NCI-H1048 (cell line): ENCODE data around the gene MSH5.
"Not testable (repeated sequence)": the region's sequence is repeated elsewhere in the genome, so short reads cannot be mapped to it uniquely, and the experiment has no call there.

Experiments
- DNase-seq: peaks from one replicate; lab custom pipeline; 2025; lab: John Stamatoyannopoulos, UW

The MSH5 gene

DNA sequence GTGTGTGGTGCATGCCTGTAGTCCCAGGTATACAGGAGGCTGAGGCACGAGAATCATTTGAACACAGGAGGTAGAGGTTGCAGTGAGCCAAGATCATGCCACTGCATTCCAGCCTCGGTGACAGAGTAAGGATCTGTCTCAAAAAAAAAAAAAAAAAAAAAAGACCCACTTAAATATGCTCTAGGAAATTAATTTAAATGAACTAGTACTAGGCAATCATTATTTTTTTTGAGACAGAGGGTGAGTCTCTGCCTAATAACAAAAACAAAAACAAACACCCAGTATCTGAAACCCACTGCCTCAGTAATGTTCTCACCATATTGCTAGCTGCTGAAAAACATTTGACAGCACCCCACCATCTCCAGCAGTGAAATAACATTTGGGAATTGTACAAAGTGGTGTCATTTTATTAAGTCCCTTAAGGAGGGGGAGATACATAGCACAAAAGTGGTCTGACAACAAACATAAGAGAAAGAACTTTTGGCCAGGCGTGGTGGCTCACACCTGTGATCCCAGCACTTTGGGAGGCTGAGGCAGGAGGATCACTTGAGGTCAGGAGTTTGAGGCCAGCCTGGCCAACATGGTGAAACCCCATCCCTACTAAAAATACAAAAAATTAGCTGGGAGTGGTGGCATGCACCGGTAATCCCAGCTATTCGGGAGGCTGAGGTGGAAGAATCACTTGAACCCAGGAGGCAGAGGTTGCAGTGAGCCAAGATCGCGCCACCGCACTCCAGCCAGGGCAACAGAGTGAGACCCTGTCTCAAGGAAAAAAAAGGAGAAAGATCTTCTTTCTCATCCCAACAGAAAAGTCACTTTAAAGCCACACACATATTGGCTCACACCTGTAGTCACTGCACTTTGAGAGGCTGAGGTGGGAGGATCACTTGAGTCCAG lies 61.5 kb downstream of the MSH5 start:
- DNase-seq = not testable (repeated sequence)

GRCh38 chr6:31805939-31806469 lies 66.2 kb downstream of the MSH5 start:
- DNase-seq = no peak

DNA sequence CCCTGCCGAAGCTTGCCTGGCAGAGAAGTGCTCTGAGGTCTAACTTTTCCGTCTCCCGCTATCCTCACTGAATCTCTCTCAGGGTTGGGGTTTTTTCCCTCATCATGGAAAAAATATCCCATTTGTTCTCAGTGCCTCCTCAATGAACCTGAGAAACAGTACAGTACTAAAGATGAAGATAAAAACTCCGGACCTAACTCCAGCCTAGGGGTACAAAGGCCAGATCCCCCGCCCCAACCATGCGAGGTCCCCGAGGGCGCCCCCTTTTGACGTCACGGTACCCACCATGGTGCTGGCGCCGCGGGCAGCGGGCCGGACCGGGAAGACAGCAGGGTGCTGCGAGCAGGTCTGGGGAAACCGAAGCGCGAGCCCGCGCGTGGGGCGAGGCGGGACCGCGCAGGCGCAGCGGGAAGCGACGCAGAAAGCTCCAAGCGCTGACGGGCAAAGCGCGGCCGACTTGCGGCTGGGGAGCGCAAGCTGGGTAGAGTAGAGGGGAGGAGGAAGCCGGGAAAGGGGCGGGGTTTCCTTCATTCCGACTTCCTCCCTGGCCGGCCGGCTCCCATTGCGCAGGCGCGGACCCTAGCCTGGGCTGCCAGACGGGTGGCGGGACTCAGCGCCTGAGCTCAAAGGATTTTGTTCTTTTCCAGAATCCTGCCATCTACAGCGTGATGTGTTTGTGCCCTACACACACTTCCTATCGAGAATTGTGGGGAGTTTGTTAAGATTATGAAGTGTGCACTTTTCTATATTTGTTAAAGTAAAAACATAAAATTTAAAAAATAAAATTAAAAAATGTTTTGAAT lies 66.9 kb downstream of the MSH5 start, which contains the start of gene LSM2:
Gene LSM2 (minus strand): TSS at position 497 of the 803 bp plus-strand sequence. CDS start 209 bp downstream, at position 288.
- DNase-seq = peak; percentile 91

DNA sequence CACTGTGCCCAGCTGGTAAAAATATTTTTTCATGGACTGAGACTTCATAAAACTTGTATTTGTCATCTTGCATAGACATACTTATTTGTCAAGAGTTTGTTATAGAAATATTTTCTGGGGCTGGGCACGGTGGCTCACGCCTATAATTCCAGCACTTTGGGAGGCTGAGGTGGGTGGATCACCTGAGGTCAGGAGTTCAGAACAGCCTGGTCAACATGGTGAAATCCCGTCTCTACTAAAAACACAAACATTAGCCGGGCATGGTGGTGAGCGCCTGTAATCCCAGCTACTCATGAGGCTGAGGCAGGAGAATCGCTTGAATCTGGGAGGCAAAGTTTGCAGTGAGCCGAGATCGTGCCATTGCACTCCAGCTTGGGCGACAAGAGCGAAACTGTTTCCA lies 68.8 kb downstream of the MSH5 start:
- DNase-seq = not testable (repeated sequence)

- no peak for DNase-seq
Measured at GRCh38 chr6:31811645-31812044, 71.8 kb downstream of the MSH5 start.
